Liver (tissue), 9 donors: Measurements from ENCODE around the gene MAL. TPM values are rescaled to one million over a fixed set of nuclear protein-coding genes. Genes with fewer than 3 reads are reported as not detected.

ENCODE experiments used
- DNase-seq: peaks from one replicate; pipeline ENCODE4 v3.0.0-alpha.2; 2017; ENCODE audit warnings: low spot score
- H3K27ac ChIP-seq, 2 donors: one replicate each; pipeline ENCODE4 v1.7.0; 2013; ENCODE audit warnings: inconsistent platforms in 2 of 2, low read length in 2 of 2, control low read depth in 1 of 2, low read depth in 1 of 2, mild to moderate bottlenecking in 1 of 2
- H3K27me3 ChIP-seq, 4 donors: one replicate each; pipeline versions ENCODE4 v1.6.1 to v1.7.0; 2013; ENCODE audit warnings: low read length in 3 of 4, inconsistent platforms in 1 of 4, mild to moderate bottlenecking in 1 of 4, moderate library complexity in 1 of 4; ENCODE audit not compliant: control insufficient read depth in 4 of 4, insufficient read depth in 4 of 4
- H3K36me3 ChIP-seq, 4 donors: one replicate each; pipeline versions ENCODE4 v1.6.1 to v1.7.0; 2013; ENCODE audit warnings: low read length in 3 of 4, mild to moderate bottlenecking in 3 of 4, low read depth in 1 of 4, moderate library complexity in 1 of 4; ENCODE audit not compliant: control insufficient read depth in 4 of 4, insufficient read depth in 3 of 4
- H3K4me1 ChIP-seq, 4 donors: one replicate each; pipeline versions ENCODE4 v1.6.1 to v1.7.0; 2013; ENCODE audit warnings: low read length in 3 of 4, mild to moderate bottlenecking in 3 of 4, moderate library complexity in 1 of 4; ENCODE audit not compliant: control insufficient read depth in 4 of 4, insufficient read depth in 4 of 4
- H3K4me3 ChIP-seq, 3 donors: one replicate each; pipeline versions ENCODE4 v1.6.1 to v1.7.0; 2013; ENCODE audit warnings: low read length in 3 of 3, control low read depth in 1 of 3, low read depth in 1 of 3, mild to moderate bottlenecking in 1 of 3
- H3K9ac ChIP-seq, 2 donors: one replicate each; pipeline ENCODE4 v1.7.0; 2013; ENCODE audit warnings: low read length in 2 of 2, mild to moderate bottlenecking in 2 of 2, moderate library complexity in 2 of 2, control low read depth in 1 of 2, low read depth in 1 of 2
- H3K9me3 ChIP-seq, 4 donors: one replicate each; pipeline versions ENCODE4 v1.6.1 to v1.7.0; 2013; ENCODE audit warnings: low read length in 3 of 4; ENCODE audit not compliant: control insufficient read depth in 4 of 4
- EGR1 ChIP-seq, 2 donors: IDR thresholded peaks; 2 replicates each; pipeline ENCODE4 v1.6.1; 2016 to 2018; ENCODE audit warnings: antibody characterized with exemption in 2 of 2, low read depth in 2 of 2
- FOXA1 ChIP-seq: IDR thresholded peaks from 2 replicates; pipeline ENCODE4 v1.6.1; 2016; ENCODE audit warnings: antibody characterized with exemption
- FOXA2 ChIP-seq: IDR thresholded peaks from 2 replicates; pipeline ENCODE4 v1.6.1; 2016; ENCODE audit warnings: antibody characterized with exemption
- GABPA ChIP-seq, 2 donors: IDR thresholded peaks in 1 of 2; conservative IDR thresholded peaks in 1 of 2; 2 replicates each; pipeline ENCODE4 v1.6.1; 2016; ENCODE audit warnings: antibody characterized with exemption in 2 of 2, mild to moderate bottlenecking in 1 of 2, moderate library complexity in 1 of 2
- HNF4A ChIP-seq, 2 donors: conservative IDR thresholded peaks; 2 replicates each; pipeline ENCODE4 v1.6.1; 2016; ENCODE audit warnings: antibody characterized with exemption in 2 of 2, mild to moderate bottlenecking in 2 of 2
- HNF4G ChIP-seq: IDR thresholded peaks from 2 replicates; pipeline ENCODE4 v1.6.1; 2016; ENCODE audit warnings: antibody characterized with exemption
- JUND ChIP-seq, 2 donors: IDR thresholded peaks; 2 replicates each; pipeline ENCODE4 v1.6.1; 2016; ENCODE audit warnings: antibody characterized with exemption in 2 of 2
- MAX ChIP-seq: IDR thresholded peaks from 2 replicates; pipeline ENCODE4 v1.6.1; 2016; ENCODE audit warnings: antibody characterized with exemption
- NR2F2 ChIP-seq: IDR thresholded peaks from 2 replicates; pipeline ENCODE4 v1.6.1; 2016; ENCODE audit warnings: antibody characterized with exemption
- RAD21 ChIP-seq, 2 donors: IDR thresholded peaks; 2 replicates each; pipeline ENCODE4 v1.6.1; 2016; ENCODE audit warnings: antibody characterized with exemption in 2 of 2, mild to moderate bottlenecking in 2 of 2
- REST ChIP-seq: IDR thresholded peaks from 2 replicates; pipeline ENCODE4 v1.6.1; 2016; ENCODE audit warnings: antibody characterized with exemption, mild to moderate bottlenecking
- RXRA ChIP-seq, 2 donors: IDR thresholded peaks; 2 replicates each; pipeline ENCODE4 v1.6.1; 2017 to 2018; ENCODE audit warnings: antibody characterized with exemption in 2 of 2, mild to moderate bottlenecking in 1 of 2
- SP1 ChIP-seq: IDR thresholded peaks from 2 replicates; pipeline ENCODE4 v1.6.1; 2018; ENCODE audit warnings: antibody characterized with exemption, mild to moderate bottlenecking
- TAF1 ChIP-seq: conservative IDR thresholded peaks from 2 replicates; pipeline ENCODE4 v1.6.1; 2016; ENCODE audit warnings: antibody characterized with exemption, mild to moderate bottlenecking
- YY1 ChIP-seq: IDR thresholded peaks from 2 replicates; pipeline ENCODE4 v1.6.1; 2016; ENCODE audit warnings: antibody characterized with exemption, mild to moderate bottlenecking
- WGBS: extraction: QIAGEN DNeasy Blood & Tissue Kit; methylation state at CpG from one replicate; pipeline ENCODE4 v1.1.7; 2013; 5-methylcytosine and 5-hydroxymethylcytosine counted together
- polyA plus RNA-seq, 2 donors: library from polyadenylated mRNA; stranded (reverse) in 1 of 2; unstranded in 1 of 2; fragments of 200-250 nt in 1 of 2; fragments of >200 nt in 1 of 2; fragmentation: Nextera tagmentation in 1 of 2; extraction: Ambion mirVana in 1 of 2; gene quantifications; one replicate each; pipeline versions ENCODE4 v1.2.1 to v1.2.3, GENCODE V29; 2013 to 2015
- total RNA-seq, 2 donors: library from RNA; depleted of rRNA; stranded (reverse); fragments of >200 nt; gene quantifications; one replicate each; pipeline ENCODE4 v1.2.3, GENCODE V29; 2014
- donor health status: healthy.
- donor health status: healthy.
- donor health status: healthy.
- donor health status: healthy.
- donor health status: healthy.

MAL gene
- total and polyA plus RNA-seq, 4 donors: 0.51 TPM; not detected in 3

- Histone ChIP-seq H3K9ac (no peak overlapping the region), H3K36me3 (no peaks in the 10 kb centered on the region), H3K27ac (no peak overlapping the region), H3K27me3 (peaks cover 0 to 3% (median 0%) of the 10 kb centered on the region in 4 donors), H3K9me3 (no peaks in the 10 kb centered on the region), H3K4me1 (no peaks in the 10 kb centered on the region), H3K4me3 (no peak overlapping the region)
- DNase-seq: no peak
- 40% methylated on average over 17 of the region's 17 CpGs for WGBS
- no peak for TF ChIP-seq TAF1
- no peak for TF ChIP-seq HNF4A (conservative IDR thresholded peaks at IDR 0.05)
- no peak for TF ChIP-seq JUND (IDR thresholded peaks at IDR 0.05)
- no peak for TF ChIP-seq YY1
- TF ChIP-seq GABPA (IDR thresholded peaks at IDR 0.05 in 1 of 2, conservative IDR thresholded peaks at IDR 0.05 in 1 of 2): no peak
- no peak for TF ChIP-seq FOXA1
Measured at GRCh38 chr2:95043300-95044093, 18.0 kb downstream of the MAL start.

- no peaks in the 10 kb centered on the region for H3K9me3 ChIP-seq
- H3K36me3 ChIP-seq: no peaks in the 10 kb centered on the region
- H3K4me3 ChIP-seq: no peak overlapping the region
- no peak for DNase-seq
- no peak overlapping the region for H3K9ac ChIP-seq
- WGBS: 73% methylated on average over 5 of the region's 5 CpGs
- H3K27me3 ChIP-seq: peaks cover 0 to 3% (median 0%) of the 10 kb centered on the region in 4 donors
- no peaks in the 10 kb centered on the region for H3K4me1 ChIP-seq
- H3K27ac ChIP-seq: no peak overlapping the region
- no peak for TF ChIP-seq REST
- TF ChIP-seq HNF4G: no peak
- no peak for TF ChIP-seq JUND (IDR thresholded peaks at IDR 0.05)
- no peak for TF ChIP-seq FOXA2
- TF ChIP-seq NR2F2: no peak
- TF ChIP-seq HNF4A (conservative IDR thresholded peaks at IDR 0.05): no peak
- TF ChIP-seq EGR1 (IDR thresholded peaks at IDR 0.05; ENCODE audit: low read depth in 2 of 2): no peak
- no peak for TF ChIP-seq RXRA (IDR thresholded peaks at IDR 0.05)
- no peak for TF ChIP-seq MAX
- TF ChIP-seq FOXA1: no peak
- TF ChIP-seq GABPA (IDR thresholded peaks at IDR 0.05 in 1 of 2, conservative IDR thresholded peaks at IDR 0.05 in 1 of 2): no peak
- no peak for TF ChIP-seq RAD21 (IDR thresholded peaks at IDR 0.05)
- no peak for TF ChIP-seq SP1
- no peak for TF ChIP-seq TAF1
- TF ChIP-seq YY1: no peak
Measured at GRCh38 chr2:95044601-95045000, 19.1 kb downstream of the MAL start.
